GM21825 (cell line): ENCODE measurements around the gene P2RX6.
"Not testable (repeated sequence)": the region's sequence is repeated elsewhere in the genome, so short reads cannot be mapped to it uniquely, and the experiment has no call there.

Source experiments
- ATAC-seq: cut with Tn5 transposase; IDR thresholded peaks from one replicate; pipeline ENCODE4 v1.9.1; 2021; ENCODE audit warnings: mild to moderate bottlenecking, moderate library complexity; ENCODE audit not compliant: unreplicated experiment

The P2RX6 gene

DNA sequence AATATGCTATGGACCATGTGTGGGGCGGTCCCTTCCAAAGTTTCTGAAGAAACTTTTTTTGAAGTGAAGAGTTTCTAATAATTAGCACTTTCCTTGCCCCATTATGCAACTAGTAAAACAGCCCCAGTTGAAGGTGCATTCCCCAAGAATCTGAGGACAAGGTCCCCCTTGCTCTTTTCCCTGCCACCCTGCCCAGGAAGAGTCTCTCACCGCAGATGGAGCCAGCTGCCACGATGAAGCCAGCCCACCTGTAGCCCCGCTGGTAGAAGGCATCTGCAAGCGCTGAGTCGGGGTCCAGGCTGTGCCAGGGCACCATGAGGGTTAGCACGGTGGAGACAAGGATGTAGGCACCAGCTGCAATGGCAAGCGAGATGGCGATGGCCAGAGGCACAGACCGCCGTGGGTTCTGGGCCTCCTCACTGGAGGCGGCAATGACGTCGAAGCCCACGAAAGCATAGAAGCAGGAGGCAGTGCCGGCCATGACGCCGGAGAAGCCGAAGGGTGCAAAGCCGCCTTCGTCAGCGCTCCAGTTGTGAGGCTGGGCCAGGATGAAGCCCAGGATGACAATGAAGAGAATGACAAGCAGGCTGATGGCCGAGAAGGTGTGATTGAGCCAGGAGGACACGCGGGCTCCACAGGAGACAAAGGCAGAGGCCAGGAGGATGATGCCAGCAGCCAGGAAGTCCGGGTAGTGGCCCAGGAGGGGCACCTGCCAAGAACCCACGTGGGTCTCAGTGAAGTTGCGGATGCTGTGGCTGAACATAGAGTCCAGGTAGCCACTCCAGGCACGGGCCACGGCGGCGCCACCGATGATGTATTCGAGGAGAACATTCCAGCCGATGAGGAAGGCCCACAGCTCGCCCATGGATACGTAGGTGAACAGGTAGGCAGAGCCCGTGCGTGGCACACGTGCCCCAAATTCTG lies 15.9 kb downstream of the P2RX6 start:
- no peak for ATAC-seq

DNA sequence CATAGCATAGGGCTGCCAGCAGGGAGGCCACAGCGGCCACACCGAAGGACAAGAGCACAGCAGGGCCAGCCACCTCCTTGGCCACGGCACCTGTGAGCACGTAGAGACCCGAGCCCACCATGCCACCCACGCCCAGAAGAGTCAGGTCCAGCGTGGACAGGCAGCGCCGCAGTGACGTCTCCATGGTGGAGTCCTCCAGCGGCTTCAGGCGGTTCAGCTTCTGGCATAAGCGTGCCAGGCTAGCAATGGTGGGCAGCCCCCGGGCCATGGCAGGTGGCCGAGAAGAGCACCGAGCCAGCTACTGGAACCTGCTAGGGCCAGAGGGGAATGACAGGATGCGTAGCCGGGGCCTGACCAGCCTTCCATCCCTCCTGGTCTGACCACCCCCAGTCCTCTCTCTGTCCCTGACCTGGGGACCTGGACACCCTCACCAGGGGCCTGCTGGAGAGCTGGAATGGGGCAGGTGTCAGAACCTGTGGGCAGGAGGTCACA lies 16.6 kb downstream of the P2RX6 start:
- no peak for ATAC-seq

DNA sequence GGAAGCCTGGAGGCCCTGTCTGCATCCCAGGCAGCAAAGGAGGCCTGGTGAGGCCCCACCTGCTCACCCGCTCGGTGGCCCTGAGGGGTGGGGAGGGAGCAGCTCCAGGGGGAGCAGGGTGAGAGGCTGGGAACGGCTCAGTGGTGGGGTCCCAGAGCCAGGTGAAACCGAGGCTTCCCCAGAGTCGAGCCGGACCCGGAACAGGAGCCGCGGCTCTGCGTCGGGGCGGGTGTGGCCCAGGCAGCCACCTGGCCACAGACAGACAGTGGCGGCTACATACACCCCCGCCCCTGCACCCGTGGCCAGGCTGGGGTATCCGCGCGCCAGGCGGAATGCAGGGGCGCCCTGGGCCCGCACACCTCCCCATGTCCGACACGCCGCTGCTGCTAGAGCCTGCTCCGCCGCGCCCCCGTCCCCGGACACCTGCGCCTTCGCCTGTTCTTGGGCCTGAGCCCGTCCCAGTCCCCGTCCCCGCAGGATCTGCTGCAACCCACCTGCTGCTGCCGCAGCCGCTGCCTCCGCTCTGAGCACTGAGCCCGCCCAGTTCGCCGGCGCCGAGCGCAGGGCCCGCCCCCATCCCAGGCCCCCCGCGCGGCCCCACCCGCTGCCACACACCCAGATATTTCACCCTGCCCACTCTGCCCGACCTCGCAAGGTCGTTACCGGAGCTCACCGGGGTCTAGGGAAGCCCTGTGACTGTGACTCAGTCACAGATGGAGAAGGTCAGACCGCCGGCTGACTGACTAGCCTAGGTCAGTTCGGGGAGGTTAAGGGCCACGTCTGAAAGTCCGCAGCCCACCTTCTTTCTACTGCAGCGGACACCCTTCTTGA lies 17.3 kb downstream of the P2RX6 start, which contains the start of gene SLC7A4:
SLC7A4 (minus strand) TSS at position 525 of the 831 bp plus-strand sequence. CDS start 749 bp downstream, outside the sequence.
- no peak for ATAC-seq

DNA sequence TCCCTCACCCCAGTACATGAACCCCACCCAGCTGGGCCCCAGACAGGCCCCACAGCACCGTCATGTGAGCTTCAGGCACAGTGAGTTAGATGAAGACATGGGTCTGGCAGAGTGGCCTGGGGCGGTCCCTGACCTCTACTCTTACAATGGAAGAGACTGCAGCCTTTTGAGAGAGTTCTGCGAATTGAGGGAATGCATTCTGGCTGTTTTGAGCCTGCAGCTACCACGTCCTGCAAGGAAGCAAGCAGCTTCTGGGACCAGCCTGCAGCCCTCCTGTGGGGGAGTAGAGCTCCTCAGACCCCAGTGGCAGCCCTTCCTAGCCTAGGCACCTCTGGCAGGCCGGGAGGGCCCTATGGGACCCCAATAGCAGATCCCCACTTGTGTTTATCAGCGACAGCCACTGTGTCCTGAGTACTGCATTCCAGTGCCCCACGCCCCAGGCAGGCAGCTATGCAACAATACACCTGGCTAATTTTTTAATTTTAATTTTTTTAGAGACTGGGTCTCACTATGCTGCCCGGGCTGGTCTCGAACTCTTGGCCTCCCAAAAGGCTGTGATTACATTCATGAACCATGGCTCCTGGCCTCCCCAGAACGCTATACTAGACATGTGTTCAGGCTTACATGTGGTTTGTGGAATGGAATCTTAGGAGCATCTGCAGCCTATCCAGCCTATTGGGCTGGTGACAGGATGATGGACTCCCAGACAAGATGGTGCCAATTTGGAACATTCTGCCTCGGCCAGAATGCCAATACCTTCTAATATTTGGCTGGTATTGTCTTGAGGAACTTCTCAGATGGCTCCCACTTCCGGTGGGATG lies 18.1 kb downstream of the P2RX6 start:
- ATAC-seq: no peak

DNA sequence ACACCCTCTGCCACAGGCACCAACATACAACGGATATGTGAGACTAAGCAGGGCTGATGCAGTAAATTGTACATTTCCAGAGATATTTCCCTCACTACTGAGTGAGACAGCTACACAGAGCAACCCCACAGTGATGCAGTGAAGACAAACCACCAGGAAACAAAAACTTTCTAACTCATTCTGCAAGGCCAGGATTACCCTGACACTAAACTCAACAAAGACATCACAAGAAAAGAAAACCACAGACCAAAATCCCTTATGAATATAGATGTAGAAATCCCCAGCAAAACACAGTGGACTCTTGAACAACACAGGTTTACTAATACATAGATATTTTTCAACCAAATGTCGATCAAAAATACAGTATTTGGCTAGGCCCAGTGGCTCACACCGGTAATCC lies 18.9 kb downstream of the P2RX6 start:
- ATAC-seq: no peak

DNA sequence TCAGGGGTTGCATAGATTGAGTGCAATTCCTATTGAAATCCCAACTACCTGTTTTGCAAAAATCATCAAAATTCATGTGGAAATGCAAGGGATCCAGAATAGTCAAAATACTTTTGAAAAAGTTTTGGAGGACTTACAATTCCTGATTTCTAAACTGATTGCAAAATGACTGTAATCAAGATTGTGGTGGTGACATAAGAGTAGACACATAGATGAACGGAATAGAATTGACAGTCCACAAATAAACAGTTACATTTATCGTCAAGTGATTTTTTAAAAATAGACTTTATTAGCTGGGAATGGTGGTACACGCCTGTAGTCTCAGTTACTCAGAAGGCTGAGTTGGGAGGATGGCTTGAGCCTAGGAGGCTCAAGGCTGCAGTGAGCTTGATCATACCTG lies 20.0 kb downstream of the P2RX6 start:
- ATAC-seq: no peak

DNA sequence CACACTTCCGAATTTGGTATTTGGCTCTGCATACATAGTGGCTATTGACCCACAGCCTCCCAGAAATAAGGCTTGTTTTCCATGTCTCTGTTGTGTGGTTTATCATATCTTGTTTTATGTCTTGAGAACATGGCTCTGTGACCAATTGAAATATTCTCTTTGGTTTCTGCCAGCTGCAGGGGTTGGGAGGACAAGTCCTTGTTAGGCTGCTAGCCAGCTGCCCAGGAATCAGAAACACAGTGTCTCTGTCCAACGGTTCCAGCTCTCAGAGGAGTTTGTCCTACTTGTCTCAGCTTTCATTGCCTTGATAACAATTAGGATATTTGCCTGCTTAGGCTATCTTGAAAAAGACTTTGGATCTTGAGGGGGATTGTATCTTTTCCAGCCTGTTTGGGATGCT lies 23.4 kb downstream of the P2RX6 start:
- no peak for ATAC-seq

DNA sequence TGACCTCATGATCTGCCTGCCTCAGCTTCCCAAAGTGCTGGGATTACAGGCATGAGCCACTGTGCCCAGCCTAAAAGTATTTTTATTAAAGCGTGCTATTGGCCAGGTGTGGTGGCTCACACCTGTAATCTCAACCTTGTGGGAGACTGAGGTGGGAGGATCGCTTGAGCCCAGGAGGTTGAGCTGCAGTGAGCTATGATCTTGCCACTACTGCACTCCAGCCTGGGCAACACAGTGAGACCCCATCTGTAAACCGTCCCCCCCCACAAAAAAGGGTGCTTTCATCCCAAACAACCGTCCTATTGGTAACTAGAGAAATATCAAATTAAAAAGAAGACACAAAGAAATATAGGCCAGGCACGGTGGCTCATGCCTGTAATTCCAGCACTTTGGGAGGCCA lies 24.2 kb downstream of the P2RX6 start:
- not testable (repeated sequence) for ATAC-seq

DNA sequence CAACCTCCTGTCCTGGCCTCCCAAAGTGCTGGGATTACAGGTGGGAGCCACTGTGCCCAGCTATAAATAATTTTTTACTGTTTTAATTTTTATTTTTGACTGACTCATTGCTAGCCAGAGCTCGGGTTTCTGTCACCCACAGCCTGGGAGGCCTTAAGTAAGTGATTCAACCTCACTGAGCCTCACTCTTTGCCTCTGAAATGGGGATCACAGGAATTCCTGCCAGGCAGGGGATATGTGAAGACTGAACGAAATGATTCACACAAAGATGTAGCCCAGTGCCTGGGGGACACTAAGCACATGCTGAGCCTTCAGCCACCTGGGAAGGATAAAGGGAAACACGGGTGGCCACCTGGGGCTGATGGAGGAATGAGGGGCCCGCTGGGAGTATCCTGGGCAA lies 27.0 kb downstream of the P2RX6 start:
- ATAC-seq: no peak

DNA sequence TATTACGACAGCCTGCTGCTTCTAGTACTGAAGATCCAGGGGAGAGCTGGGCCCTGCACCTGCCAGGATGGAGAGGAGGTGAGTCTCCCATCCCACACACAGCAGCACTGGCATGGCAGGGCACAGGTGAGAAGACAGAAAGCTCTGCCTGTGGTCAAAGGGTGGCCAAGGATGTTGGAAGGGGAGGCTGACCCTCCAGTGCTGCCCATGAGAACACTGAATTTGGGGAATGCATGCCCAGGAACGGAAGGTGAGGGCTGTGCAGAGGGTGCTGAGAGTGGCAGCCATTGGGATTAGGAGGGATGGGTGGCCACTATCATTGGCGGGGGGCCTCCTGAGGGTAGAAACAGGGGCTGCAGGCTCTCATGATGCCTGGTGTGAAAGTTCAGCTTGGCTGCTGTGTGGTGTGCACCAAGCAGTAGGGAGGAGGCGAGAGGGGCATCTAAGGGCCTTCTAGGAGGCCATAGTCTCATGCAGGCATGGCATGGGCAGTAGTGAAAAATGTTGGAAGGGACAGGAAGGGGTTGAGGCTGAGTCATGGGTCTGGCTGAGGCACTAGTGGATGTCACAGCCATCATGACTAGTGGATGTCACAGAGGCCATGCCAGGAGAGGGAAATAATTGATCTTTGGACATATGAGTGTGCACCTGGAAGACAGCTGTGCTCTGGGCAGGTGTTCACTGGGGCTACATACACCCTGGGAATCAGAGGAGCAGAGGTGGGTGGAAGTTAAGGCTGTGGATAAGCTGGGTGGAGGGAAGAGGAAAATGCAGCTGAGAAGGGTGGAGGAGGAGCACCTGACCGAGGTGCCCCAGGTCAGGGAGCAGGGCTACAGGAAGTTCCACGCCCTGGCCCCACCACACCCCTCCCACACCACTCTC lies 28.3 kb downstream of the P2RX6 start:
- no peak for ATAC-seq

DNA sequence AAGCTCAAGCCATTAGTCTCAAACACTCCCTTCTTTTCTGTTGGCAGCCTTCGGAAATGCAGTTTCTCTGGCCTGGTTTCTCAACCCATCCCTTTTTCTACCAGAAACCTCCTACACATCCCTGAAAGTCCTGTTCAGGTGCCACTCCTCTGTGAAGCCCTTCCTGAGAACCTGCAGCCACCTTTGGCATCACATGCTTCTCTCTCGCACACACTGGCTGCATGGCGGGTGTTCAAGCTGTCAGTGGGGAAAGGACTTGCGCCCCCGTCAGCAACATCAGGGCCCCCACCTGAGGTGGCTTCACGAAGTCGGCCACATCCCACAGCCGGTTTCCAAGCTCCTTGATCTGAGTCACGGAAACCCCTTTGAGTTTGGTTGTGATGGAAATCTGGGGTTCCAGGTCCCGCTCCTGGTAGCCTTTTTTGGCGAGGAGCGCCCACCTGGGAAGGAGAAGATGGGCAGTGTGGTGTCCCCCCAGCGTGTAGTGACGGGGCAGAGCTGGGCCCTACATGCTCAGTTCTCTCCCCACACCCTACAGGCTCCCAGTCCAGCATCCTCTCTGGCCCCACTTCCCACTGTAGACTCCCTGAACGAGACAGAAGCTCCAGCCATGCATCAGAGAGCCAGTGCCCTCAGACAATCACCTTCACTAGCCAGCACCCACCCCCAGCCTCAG lies 29.0 kb downstream of the P2RX6 start:
- no peak for ATAC-seq

DNA sequence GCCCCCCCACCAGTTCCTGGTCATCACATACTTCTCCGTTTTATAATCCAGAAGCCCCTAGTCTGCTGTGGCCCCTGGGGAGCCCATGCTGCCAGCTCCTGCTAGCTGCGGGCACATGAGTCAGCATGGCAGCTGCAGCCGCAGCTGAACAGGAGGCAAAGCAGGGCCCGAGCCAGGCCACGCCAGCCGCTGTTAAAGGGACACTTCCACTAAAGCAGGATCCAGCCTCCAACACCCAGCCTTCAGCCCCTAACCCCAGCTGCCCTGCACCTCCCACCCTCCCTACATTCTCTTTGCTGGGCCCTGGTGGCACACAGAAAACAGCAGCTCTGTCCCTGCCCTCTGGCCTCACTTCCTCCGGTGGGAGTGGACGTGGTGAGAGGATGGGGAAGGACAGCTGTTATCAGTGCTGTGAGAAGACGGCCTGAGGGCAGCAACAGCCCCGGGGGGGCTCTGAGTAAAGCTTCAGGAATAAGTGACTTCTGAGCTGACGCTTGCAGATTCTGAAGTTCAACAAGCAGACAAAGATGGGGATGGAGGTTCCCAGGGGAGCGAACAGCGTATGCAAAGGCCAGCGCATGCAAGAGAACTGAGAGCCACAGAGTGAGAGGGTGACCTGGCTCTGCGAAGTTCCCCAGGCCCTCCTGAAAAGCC lies 30.1 kb downstream of the P2RX6 start:
- no peak for ATAC-seq

DNA sequence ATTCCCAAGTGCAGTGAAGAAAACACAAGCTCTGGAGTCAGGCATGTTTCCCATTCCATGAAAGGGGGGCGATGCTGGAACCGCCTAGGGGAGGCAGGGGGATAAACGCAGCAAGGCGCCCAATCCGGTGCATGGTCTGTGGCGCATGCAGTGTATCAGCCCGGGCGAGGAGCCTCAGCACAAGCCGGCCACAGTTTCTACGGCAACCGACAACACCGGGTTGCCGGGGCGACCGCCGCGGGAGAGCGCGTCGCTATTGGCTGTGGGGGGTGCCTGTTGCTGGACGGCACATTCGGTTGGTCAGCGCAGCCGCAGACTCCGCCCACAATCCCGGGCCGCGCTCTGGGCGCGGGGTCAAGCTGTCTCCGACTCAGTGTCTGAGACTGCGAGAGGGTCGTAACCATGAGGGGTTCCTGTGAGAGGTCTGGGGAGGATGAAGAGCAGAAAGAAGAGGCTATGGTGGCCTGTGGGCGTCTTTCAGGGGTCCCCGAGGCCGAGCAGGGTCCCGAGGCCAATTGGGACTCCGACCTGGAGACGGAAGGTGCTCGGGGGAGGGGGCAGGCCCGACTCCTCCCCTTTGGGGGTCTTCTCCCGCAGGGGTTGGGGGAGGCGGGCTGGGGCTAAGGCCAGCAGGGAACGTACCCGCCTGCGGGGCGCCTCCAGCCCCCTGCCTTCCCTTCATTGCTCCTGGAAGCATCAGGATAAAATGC lies 30.8 kb downstream of the P2RX6 start, which contains the start of gene LRRC74B:
LRRC74B (plus strand) TSS at position 362 of the 710 bp plus-strand sequence; CDS start at position 403, 41 bp downstream.
- ATAC-seq: peak; percentile 76

DNA sequence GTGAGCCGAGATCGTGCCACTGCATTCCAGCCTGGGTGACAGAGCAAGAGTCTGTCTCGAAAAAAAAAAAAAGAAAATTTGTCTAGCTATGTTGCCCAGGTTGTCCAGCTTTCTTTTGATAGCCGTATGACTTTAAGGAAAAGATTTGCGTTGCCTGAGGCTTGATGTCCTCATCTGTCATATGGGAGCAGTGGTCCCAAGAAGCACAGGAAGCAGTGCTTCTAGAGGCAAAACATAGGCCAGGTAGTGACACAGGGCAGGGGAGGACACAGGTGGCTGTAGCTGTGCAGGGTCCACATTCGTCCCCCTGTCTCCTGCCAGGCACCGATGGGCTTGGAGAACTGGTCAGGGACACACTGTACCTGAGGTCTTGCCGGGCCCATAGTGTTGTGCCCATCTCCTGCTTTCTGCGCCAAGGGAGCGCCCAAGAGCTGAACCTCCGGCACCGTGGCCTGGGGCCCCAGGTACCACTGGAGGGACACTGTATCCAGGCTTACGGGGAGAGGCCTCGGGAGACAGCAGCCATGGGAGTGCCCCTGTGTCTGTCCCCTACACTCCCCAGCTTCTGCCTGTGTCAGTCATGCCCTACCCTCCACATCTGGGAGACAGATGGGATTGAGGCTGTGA lies 32.2 kb downstream of the P2RX6 start:
- no peak for ATAC-seq

DNA sequence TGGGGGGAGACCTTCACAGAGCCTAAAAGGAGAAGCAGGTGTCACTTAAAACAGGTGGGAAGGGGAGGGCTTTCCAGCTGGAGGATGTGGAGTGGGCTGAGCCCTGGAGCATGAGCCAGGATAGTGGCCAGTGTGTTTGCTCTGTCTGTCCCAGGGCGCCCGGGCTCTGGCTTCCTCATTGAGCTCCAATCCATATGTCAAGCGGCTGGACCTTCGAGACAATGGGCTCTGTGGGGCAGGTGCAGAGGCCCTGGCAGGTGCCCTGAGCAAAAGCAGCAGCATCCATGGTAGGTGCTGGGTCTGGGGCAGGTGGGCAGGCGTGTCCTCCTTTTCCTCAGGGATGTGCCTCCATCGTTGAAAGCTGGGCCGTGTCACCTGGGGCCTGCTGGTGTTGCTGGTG lies 32.8 kb downstream of the P2RX6 start:
- no peak for ATAC-seq

DNA sequence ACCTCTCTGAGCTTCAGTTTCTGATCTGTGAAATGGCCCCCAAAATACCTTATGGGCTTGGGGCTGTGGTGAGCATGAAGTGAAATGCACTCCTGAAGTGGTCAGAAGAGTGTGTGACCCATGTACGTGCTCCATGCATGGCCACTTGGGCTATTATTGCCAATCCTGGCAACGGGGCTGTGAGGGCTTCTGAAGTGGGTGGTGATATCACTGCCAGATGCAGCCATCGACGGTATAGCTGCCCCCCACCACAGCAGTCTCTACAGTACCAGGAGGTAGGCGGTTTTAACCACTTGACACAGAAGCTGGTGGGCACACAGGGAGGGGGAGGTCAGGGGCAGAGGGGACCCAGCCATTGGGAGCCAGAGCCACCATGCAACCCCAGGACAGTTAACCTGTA lies 33.5 kb downstream of the P2RX6 start:
- not testable (repeated sequence) for ATAC-seq

DNA sequence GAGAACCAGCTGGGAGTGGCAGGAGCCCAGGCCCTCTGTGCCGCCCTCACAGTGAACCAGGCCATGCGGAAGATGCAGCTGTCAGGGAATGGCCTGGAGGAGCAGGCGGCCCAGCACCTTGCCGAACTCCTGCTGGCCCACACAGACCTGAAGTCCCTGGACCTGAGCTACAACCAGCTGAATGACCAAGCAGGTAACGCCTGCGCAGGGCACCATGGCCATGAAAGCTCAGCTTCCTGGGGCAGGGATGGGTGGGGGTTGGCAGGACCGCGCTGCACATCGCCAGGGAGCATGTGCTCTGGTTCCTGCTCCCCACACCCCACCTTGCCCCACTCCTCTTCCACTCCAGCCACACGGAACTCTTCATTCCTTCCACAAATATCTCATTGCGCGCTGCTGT lies 34.0 kb downstream of the P2RX6 start:
- not testable (repeated sequence) for ATAC-seq
